Urinary bladder (tissue), 4 donors: ENCODE measurements around the gene GFY. TPM values are rescaled to one million over a fixed set of nuclear protein-coding genes. Genes with fewer than 3 reads are reported as not detected.

Experiments
- DNase-seq: peaks from one replicate; pipeline ENCODE4 v3.0.0-alpha.2; 2015; ENCODE audit errors: extremely low spot score
- H3K27ac ChIP-seq: one replicate; pipeline ENCODE4 v1.5.1; 2013; ENCODE audit warnings: low read depth, mild to moderate bottlenecking, moderate library complexity
- H3K36me3 ChIP-seq: one replicate; pipeline ENCODE4 v1.6.1; 2013; ENCODE audit warnings: mild to moderate bottlenecking, moderate library complexity; ENCODE audit not compliant: insufficient read depth
- H3K4me1 ChIP-seq: one replicate; pipeline ENCODE4 v1.6.1; 2013; ENCODE audit warnings: mild to moderate bottlenecking, moderate library complexity; ENCODE audit not compliant: insufficient read depth
- H3K4me3 ChIP-seq: one replicate; pipeline ENCODE4 v1.5.1; 2013; ENCODE audit warnings: low read depth, low read length
- WGBS: extraction: QIAGEN DNeasy Blood & Tissue Kit; methylation state at CpG from one replicate; pipeline ENCODE4 v1.1.7; 2013; 5-methylcytosine and 5-hydroxymethylcytosine counted together
- polyA plus RNA-seq: library from polyadenylated mRNA; stranded (reverse); fragments of 200-250 nt; gene quantifications from one replicate; pipeline ENCODE4 v1.2.3, GENCODE V29; 2013
- total RNA-seq: library from RNA; depleted of rRNA; stranded (reverse); fragments of >200 nt; gene quantifications from one replicate; pipeline ENCODE4 v1.2.3, GENCODE V29; 2014
- donor health status: healthy with polysubstance abuse.
- donor health status: healthy.

The GFY gene, protein sequence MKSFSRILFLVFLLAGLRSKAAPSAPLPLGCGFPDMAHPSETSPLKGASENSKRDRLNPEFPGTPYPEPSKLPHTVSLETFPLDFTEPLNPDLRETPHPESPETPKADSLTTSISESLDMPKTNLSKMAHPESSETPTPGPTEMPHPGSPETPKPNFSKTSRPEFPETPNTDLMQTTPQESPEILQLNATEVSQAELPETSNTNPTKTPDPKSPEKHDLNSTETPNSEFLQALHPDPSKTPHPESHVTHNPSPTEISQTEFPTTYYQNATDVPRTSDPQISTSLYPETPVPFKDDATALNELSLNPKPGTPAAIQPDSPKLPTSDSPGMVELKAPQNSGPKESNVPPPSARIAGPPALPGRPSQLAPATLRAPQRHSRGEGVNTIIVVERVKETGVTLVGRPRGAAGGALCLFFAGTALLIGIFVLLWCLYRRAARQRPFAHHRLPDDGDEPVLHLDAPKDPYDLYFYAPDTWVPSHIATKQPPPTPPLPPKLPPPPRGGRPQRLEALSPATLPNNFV
- total RNA-seq (not detected), polyA plus RNA-seq (not detected)

DNA sequence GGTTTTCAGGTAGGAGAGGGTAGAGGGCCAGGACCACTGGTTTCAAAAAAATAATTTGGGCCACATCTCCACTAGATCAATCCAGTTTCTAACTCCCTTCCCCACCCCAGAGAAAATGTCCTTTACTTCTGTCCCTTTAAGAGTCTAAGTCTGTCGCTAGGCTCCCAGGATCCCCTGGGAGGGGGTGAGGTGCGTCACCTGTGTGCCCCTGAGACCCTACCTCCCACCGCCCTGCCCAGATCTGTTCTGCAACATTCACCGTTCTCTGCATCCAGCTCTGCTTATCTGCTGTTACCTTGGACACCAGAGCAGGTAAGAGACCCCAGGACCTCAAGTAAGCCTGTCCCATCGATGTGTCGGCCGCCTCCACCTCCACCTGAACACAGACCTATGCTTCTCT is at the start of gene GFY:
TSS of gene GFY (plus strand) at position 211 of the 400 bp plus-strand sequence. CDS start 1,043 bp downstream, outside the sequence.
- H3K4me3 ChIP-seq = no peak within 1 kb of the TSS
- H3K27ac ChIP-seq = no peak within 1 kb of the TSS
- H3K36me3 ChIP-seq = no peaks in the 10 kb centered on the region
- 46% methylated on average over 7 of the region's 7 CpGs for WGBS
- H3K4me1 ChIP-seq = peaks cover 1% of the 10 kb centered on the region
- DNase-seq = no peak

DNA sequence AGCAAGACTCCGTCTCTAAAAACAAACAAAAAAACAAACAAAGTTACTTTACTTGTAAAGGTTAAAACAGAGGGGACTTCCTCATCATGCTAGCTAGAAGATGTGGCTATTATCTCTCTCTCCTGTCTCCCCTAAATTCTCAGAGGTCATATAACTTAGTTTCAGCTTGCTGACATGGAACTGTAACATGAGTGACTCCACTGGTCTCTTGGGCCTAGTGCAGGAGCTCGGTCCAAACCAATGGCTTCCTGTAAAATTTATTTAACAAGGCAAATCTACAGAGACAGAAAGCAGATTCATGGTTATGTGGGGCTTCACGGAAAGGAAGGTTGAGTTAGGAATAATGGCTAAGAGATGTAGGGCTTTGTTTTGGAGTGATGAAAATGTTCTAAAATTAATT is 46.7 kb upstream of the GFY start:
- Histone ChIP-seq H3K36me3 (no peaks in the 10 kb centered on the region), H3K4me3 (no peak overlapping the region), H3K4me1 (no peaks in the 10 kb centered on the region), H3K27ac (no peak overlapping the region)
- WGBS = 53% methylated on average over 3 of the region's 3 CpGs
- DNase-seq = no peak

DNA sequence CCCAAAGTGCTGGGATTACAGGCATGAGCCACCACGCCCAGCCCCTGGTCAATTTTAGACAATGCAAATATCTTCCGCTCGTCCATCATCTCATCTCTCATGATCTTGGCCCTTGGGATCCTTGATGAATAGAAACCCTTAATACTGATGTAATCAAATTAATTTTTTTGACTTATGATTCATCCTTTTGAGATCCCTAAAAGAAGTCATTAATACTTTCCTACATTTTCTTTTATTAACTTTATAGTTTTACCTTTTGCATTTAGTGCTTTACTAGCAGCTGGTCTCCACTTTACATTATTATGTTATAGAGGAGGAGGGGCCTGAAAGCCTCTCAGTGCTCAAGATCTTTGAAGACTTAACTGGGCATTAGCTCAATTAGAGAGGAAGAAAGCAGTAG is 44.8 kb upstream of the GFY start:
- WGBS = 90% methylated on average over 3 of the region's 3 CpGs
- no peaks in the 10 kb centered on the region for H3K36me3 ChIP-seq

DNA sequence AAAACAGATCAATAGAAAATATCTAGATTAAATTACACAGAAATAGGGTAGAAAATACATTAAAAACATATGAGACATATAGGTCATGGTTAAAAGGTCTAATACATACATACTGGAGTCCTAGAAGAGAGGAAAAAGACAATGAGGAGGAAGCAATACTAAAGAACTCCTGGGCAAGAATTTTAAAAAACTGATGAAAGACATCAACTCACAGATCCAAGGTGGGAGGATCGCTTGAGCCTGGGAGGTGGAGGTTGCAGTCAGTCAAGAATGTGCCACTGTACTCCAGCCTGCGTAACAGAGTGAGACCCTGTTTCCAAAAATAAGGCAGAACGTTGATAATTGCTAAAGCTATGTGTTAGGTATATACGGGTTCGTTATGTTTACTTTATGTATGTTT is 42.5 kb upstream of the GFY start:
- WGBS = 93% methylated on average over 5 of the region's 5 CpGs
- Histone ChIP-seq H3K36me3 (no peaks in the 10 kb centered on the region), H3K4me1 (no peaks in the 10 kb centered on the region), H3K27ac (no peak overlapping the region), H3K4me3 (no peak overlapping the region)
- DNase-seq = no peak

More for the DNA sequence above, 44.8 kb upstream of the GFY start:
- Histone ChIP-seq H3K4me3 (no peak overlapping the region), H3K4me1 (no peaks in the 10 kb centered on the region), H3K27ac (no peak overlapping the region)
- no peak for DNase-seq

DNA sequence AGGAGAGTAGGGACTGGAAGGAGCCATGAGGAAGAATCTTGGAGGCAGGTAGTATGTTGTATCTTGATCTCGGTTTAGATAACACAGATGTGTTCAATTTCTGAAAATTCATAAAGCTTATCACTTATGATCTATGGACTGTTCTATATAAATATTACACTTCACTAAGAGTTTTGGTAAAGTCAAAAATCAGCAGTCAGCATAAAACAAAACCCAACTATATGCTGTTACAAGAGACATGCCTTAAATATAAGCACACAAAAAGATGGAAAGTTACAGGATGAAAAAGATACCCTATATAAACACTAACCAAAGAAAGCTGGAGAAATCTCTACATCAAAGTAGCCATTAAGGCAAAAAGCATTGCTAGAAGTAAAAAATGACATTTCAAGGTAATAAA is 41.6 kb upstream of the GFY start:
- 93% methylated on average over 1 of the region's 1 CpG for WGBS
- Histone ChIP-seq H3K27ac (no peak overlapping the region), H3K4me3 (no peak overlapping the region), H3K4me1 (no peaks in the 10 kb centered on the region), H3K36me3 (no peaks in the 10 kb centered on the region)
- DNase-seq = no peak

DNA sequence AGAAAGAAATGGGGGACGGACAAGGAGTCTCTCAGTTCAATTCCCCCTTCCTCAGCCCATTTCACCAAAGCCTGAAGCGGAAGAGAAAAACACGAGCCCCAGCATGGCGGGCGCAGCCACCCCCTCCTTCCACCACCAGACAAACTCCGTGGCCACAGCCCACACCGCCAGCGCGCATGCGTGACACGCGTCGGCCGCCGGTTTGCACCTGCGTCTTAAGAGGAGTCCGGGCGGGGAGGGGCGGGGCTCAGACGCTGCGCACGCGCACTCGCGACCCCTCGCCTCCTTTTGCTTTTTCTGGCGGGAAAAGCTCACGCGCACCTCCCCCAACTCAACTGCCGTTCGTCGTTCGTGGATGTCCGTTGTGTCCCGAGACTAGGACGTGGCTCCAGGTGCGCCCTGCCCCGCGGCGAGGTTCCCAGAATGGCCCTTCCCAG is 37.2 kb upstream of the GFY start, which contains the start of gene KASH5:
TSS of gene KASH5 (plus strand) at position 314 of the 437 bp plus-strand sequence. CDS start 2,635 bp downstream, outside the sequence.
- WGBS = 44% methylated on average over 40 of the region's 40 CpGs
- H3K4me1 ChIP-seq = no peaks in the 10 kb centered on the region
- H3K4me3 ChIP-seq = no peak within 1 kb of the TSS
- no peak within 1 kb of the TSS for H3K27ac ChIP-seq
- no peak for DNase-seq
- H3K36me3 ChIP-seq = no peaks in the 10 kb centered on the region

DNA sequence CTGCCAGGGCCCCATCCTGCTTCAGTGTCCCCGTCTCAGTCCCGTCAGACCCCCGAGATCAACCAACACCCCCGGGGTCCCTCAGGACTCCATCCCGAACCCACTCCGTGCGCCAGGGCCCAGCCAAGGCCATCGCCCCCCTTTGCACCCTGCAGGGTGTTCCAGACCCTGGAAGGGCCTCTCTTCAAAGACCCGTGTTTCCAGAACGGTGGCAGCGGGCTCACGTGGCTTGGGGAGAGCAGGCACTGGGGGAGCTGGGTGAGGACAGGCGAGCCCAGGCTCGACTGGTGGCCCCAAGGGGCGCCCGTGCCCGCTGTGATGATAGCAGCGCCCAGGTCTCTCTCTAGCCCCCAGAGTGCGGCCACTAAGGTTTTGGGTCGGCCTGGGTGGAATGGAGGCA is 35.8 kb upstream of the GFY start:
- Histone ChIP-seq H3K27ac (no peak overlapping the region), H3K4me3 (no peak overlapping the region), H3K4me1 (no peaks in the 10 kb centered on the region), H3K36me3 (no peaks in the 10 kb centered on the region)
- DNase-seq = no peak
- WGBS = 87% methylated on average over 20 of the region's 20 CpGs

DNA sequence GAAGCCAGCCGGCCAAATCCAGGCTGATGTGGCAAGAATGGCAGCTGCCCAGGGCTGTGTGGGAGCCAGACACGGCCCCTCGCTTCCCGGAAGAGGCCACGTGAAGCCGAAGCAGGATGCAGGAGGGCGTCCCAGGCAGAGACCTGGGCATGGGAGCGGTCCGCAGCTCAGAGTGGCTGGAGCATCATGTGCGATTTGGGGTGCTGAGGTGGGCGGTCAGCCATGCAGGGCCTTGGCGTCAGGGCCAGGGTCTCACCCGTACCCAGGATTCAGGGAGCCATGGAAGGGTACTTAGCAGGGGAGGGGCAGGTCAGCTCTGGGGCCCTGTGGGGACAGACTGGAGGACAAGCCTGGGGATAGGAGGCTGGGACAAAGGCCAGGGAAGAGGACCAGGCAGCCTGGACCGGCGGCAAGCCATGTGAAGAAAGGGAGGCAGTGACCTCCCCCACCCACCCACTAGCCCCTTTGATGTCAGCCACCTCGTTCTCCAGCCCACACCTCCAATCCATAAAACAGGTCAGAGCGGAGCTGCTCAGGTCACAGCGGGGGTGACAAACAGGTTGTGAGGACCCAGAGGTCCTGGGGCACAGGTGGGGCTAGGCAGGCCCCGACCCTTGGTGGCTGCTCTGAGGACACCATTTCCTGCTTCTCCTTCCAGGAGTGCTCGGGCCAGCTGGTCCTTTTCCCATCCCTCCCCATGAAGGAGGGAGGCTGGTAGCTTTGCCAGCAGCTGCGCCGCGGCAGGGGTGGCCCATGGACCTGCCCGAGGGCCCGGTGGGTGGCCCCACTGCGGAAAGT is 34.9 kb upstream of the GFY start:
- Histone ChIP-seq H3K27ac (no peak overlapping the region), H3K4me3 (no peak overlapping the region), H3K4me1 (no peaks in the 10 kb centered on the region), H3K36me3 (no peaks in the 10 kb centered on the region)
- WGBS = 65% methylated on average over 26 of the region's 26 CpGs
- DNase-seq = no peak

DNA sequence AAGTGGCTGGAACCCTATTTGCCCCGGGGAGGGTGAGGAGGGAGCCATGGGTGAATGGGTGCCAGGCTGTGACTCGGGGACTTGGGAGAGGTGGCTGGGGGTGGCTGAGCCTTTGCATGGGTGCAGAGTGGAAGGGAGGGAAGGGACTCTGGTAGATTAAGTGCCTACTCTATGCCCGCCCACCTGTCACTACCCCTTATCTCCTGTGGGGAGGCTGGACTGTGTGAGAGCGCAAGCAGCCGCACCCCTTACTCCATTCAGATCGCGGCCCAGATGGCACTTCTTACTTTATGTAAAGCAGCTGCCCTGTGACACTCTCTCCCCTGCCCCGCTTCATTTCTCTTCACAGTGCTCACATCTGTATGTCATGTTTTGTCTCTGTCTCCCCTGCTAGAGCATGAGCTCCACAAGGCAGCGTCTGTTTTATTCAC is 34.2 kb upstream of the GFY start:
- no peaks in the 10 kb centered on the region for H3K4me1 ChIP-seq
- 52% methylated on average over 9 of the region's 9 CpGs for WGBS

DNA sequence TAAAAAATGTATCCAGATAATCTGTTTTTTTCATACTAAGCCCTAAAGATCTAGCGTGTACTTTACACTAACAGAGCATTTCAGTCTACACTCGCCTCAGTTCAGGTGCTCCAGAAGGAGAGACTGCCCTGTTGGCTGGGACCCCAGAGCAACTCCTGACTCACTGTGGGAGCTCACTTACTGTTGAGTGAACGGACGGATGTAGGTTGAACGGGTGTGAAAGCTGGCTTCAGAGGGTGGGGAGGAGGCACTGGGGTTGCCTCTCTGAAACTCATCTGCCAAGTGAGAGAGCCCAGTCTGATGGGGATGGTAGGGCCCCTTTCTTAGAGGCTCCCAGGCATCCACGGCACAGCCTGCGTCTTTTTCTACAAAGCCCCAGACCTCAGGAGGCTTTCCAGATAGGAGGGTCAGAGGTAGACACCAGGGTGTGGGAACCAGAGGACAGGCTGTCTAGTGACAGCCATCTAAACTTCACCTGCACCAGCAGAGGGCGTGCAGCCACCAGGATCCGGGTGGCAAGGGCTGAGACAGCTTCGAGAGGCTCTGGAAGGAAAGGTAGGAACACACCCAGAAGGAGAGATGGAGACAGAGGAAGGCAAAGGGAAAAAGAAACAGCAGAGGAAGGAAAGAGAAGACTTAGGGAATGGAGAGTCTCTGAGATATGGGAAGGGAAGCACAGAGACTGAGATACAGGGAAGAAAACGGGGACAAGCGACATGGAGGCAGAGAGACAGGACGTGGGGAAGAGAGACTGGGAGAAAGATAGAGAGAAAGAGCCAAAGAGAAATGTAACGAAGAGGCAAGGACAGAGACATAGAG is 33.4 kb upstream of the GFY start:
- H3K4me3 ChIP-seq = no peak overlapping the region
- no peaks in the 10 kb centered on the region for H3K4me1 ChIP-seq
- WGBS = 21% methylated on average over 14 of the region's 14 CpGs
- peak; percentile 35 for DNase-seq
- H3K27ac ChIP-seq = no peak overlapping the region
- no peaks in the 10 kb centered on the region for H3K36me3 ChIP-seq

More for the DNA sequence above, 34.2 kb upstream of the GFY start:
- no peak for DNase-seq
- Histone ChIP-seq H3K27ac (no peak overlapping the region), H3K36me3 (no peaks in the 10 kb centered on the region), H3K4me3 (no peak overlapping the region)

DNA sequence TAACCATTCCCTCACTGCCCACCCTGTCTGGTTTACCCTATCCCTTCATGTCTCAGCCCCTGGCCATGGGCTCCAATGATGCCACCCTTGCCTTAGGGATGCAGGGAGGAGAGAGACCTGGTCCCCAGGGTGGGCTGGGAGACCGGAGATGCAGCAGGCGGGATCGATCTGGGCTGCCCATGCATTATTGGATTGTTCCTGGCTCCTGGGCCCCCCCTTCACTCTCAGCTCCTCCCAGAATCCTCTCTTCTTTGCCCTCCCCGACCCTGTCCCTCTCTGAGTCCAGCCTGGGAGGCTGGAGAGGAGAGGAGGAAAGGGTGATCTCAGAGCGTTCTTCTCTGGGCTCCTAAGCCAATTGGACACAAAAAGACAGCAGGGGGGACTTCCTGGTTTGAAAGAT is 31.3 kb upstream of the GFY start:
- Histone ChIP-seq H3K4me1 (no peaks in the 10 kb centered on the region), H3K4me3 (no peak overlapping the region), H3K27ac (no peak overlapping the region), H3K36me3 (no peaks in the 10 kb centered on the region)
- WGBS = 63% methylated on average over 5 of the region's 5 CpGs
- DNase-seq = no peak

DNA sequence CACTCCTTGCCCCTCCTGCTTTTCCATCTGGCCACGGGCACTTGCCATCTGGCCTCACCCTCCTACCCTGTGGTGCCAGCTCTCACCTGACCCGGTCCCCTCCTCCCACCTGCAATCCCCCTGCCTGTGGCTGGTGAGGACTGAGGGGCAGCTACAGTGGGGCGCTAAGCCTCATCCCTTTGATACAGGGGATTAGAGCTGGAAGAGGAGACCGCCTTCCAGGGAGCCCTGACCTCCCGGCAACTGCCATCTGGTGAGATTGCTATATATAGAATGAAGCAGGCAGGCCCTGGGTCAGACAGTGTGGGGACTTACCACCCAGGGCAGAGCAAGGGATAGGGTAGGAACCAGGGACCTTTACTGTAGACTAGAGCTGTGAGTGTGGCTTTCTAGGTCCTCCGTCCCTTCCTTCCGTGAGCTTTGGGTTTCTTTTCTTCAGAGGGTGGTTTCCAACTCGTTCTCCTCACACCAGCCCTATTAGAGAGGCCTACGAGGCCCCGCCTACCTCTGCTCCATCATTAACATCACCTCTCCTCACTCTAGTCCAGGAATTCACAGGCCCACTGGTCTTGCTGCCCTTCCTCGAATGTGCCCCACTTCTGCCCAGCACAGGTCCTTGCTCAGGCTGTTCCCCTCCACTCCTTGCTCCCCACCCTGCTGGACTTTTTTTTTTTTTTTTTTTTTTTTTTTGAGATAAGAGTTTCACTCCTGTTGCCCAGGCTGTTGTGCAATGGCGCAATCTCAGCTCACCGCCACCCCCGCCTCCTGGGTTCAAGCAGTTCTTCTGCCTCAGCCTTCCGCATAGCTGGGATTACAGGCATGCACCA is 29.4 kb upstream of the GFY start:
- 75% methylated on average over 15 of the region's 15 CpGs for WGBS

More for the DNA sequence above, 29.4 kb upstream of the GFY start:
- Histone ChIP-seq H3K36me3 (no peaks in the 10 kb centered on the region), H3K4me1 (no peaks in the 10 kb centered on the region), H3K27ac (no peak overlapping the region), H3K4me3 (no peak overlapping the region)
- no peak for DNase-seq
